H1 (cell line): ENCODE results near the gene GHRHR. TPM values are rescaled to one million over a fixed set of nuclear protein-coding genes. Genes with fewer than 3 reads are reported as not detected.

ENCODE experiments used
- CTCF ChIA-PET: fragments of 300-600 bp; sonication (Branson Sonifier 250); formaldehyde crosslinking; loops from one replicate; lab custom pipeline; 2021; ENCODE audit not compliant: partially characterized antibody; lab: Charles Lee
- POLR2A ChIA-PET: fragments of 300-600 bp; sonication (Branson Sonifier 250); formaldehyde crosslinking; loops from one replicate; lab custom pipeline; 2021; ENCODE audit warnings: inconsistent platforms; ENCODE audit not compliant: partially characterized antibody; lab: Charles Lee
- DNase-seq, 2 experiments: peaks; one replicate each; pipeline versions ENCODE4 v3.0.0 to v3.0.0-alpha.2; 2010 to 2022; ENCODE audit warnings: low spot score in 2 of 2, low read depth in 1 of 2, mixed read lengths in 1 of 2
- FAIRE-seq: peaks from 2 replicates; lab custom pipeline; 2011; peaks lifted over from hg19 to GRCh38; lab: Jason Lieb, UNC
- H2AFZ ChIP-seq: 2 replicates; pipeline ENCODE4 v1.8.1; 2012; ENCODE audit warnings: low read length, inconsistent platforms
- H2AK5ac ChIP-seq: 2 replicates; pipeline ENCODE4 v1.6.1; 2013; ENCODE audit warnings: low read depth, low read length
- H2BK120ac ChIP-seq: replicated peaks from 2 replicates; pipeline ENCODE3; 2013; ENCODE audit warnings: low read depth, low read length, inconsistent platforms
- H2BK12ac ChIP-seq: 2 replicates; pipeline ENCODE4 v1.6.1; 2013; ENCODE audit warnings: low read depth, low read length
- H2BK15ac ChIP-seq: 2 replicates; pipeline ENCODE4 v1.6.1; 2013; ENCODE audit warnings: low read length
- H2BK20ac ChIP-seq: 2 replicates; pipeline ENCODE4 v1.6.1; 2013; ENCODE audit warnings: low read length
- H2BK5ac ChIP-seq: 2 replicates; pipeline ENCODE4 v1.6.1; 2013; ENCODE audit warnings: low read depth, low read length
- H3K14ac ChIP-seq: 2 replicates; pipeline ENCODE4 v1.6.1; 2013; ENCODE audit warnings: inconsistent platforms; ENCODE audit not compliant: insufficient read length
- H3K18ac ChIP-seq: 2 replicates; pipeline ENCODE4 v1.6.1; 2013; ENCODE audit warnings: low read length; ENCODE audit errors: extremely low read depth
- H3K23ac ChIP-seq: 2 replicates; pipeline ENCODE4 v1.6.1; 2013; ENCODE audit warnings: inconsistent platforms; ENCODE audit not compliant: insufficient read length
- H3K23me2 ChIP-seq: 2 replicates; pipeline ENCODE4 v1.6.1; 2013; ENCODE audit warnings: low read depth, low read length
- H3K27ac ChIP-seq: 2 replicates; pipeline ENCODE4 v1.6.1; 2011; ENCODE audit warnings: low read depth, low read length, inconsistent platforms
- H3K27me3 ChIP-seq, 4 experiments: replicated peaks in 1 of 4; 1 replicate in 1 of 4; 2 replicates in 3 of 4; pipeline versions ENCODE4 v1.6.1 to v1.8.1; 2011 to 2013; ENCODE audit warnings: low read length in 3 of 4, mild to moderate bottlenecking in 3 of 4, inconsistent platforms in 2 of 4, mixed read lengths in 2 of 4, moderate library complexity in 1 of 4; ENCODE audit not compliant: control insufficient read depth in 3 of 4, insufficient read depth in 3 of 4; ENCODE audit errors: extremely low read depth in 1 of 4
- H3K36me3 ChIP-seq, 4 experiments: 2 replicates each; pipeline versions ENCODE4 v1.6.1 to v1.8.1; 2011 to 2013; ENCODE audit warnings: mild to moderate bottlenecking in 4 of 4, low read length in 3 of 4, moderate library complexity in 2 of 4, control low read depth in 1 of 4, inconsistent platforms in 1 of 4; ENCODE audit not compliant: insufficient read depth in 4 of 4, control insufficient read depth in 2 of 4
- H3K4ac ChIP-seq: replicated peaks from 2 replicates; pipeline ENCODE3; 2013; ENCODE audit warnings: low read length, low read depth, mixed read lengths, inconsistent platforms; ENCODE audit not compliant: insufficient read length
- H3K4me1 ChIP-seq, 4 experiments: replicated peaks in 1 of 4; 1 replicate in 1 of 4; 2 replicates in 3 of 4; pipeline versions ENCODE4 v1.6.1 to v1.8.1; 2011 to 2013; ENCODE audit warnings: low read length in 3 of 4, inconsistent platforms in 2 of 4, mixed read lengths in 1 of 4; ENCODE audit not compliant: insufficient read depth in 4 of 4, control insufficient read depth in 3 of 4
- H3K4me2 ChIP-seq, 2 experiments: 2 replicates each; pipeline versions ENCODE4 v1.6.1 to v1.8.1; 2011 to 2013; ENCODE audit warnings: low read depth in 2 of 2, low read length in 2 of 2, control low read depth in 1 of 2, inconsistent platforms in 1 of 2, mild to moderate bottlenecking in 1 of 2; ENCODE audit not compliant: insufficient read depth in 1 of 2
- H3K4me3 ChIP-seq, 4 experiments: fragments of 200-600, 300-600 bp in 1 of 4; sonication (generic), shearing (Covaris generic), sonication (Bioruptor Twin) in 1 of 4; 2 replicates each; pipeline versions ENCODE4 v1.5.1 to v1.8.1; 2011 to 2016; ENCODE audit warnings: low read length in 4 of 4, low read depth in 3 of 4, control low read depth in 2 of 4, inconsistent platforms in 2 of 4, mild to moderate bottlenecking in 2 of 4, mixed read lengths in 1 of 4, moderate library complexity in 1 of 4; ENCODE audit not compliant: insufficient read depth in 2 of 4; ENCODE audit errors: extremely low read depth in 1 of 4
- H3K56ac ChIP-seq: replicated peaks from 2 replicates; pipeline ENCODE3; 2013; ENCODE audit warnings: low read depth, mild to moderate bottlenecking, mixed read lengths, low read length, inconsistent platforms; ENCODE audit not compliant: insufficient read length
- H3K79me1 ChIP-seq: 2 replicates; pipeline ENCODE4 v1.6.1; 2013; ENCODE audit warnings: low read depth, low read length, control low read depth
- H3K79me2 ChIP-seq, 2 experiments: 2 replicates each; pipeline versions ENCODE4 v1.6.1 to v1.8.1; 2012 to 2013; ENCODE audit warnings: low read length in 2 of 2, mild to moderate bottlenecking in 2 of 2, inconsistent platforms in 1 of 2; ENCODE audit not compliant: insufficient read depth in 2 of 2, control insufficient read depth in 1 of 2
- H3K9ac ChIP-seq, 4 experiments: replicated peaks in 1 of 4; 1 replicate in 1 of 4; 2 replicates in 3 of 4; pipeline versions ENCODE4 v1.6.1 to v1.8.1; 2011 to 2013; ENCODE audit warnings: low read depth in 3 of 4, low read length in 3 of 4, control low read depth in 2 of 4, mild to moderate bottlenecking in 2 of 4, moderate library complexity in 2 of 4, inconsistent platforms in 1 of 4; ENCODE audit errors: extremely low read depth in 1 of 4
- H3K9me3 ChIP-seq, 2 experiments: 2 replicates each; pipeline versions ENCODE4 v1.6.1 to v1.8.1; 2012 to 2013; ENCODE audit warnings: mild to moderate bottlenecking in 2 of 2, moderate library complexity in 2 of 2, control low read depth in 1 of 2, inconsistent platforms in 1 of 2, low read depth in 1 of 2, low read length in 1 of 2, mixed read lengths in 1 of 2; ENCODE audit not compliant: insufficient read depth in 2 of 2
- H4K20me1 ChIP-seq, 2 experiments: replicated peaks in 1 of 2; 2 replicates each; pipeline versions ENCODE3 to v1.8.1; 2011 to 2013; ENCODE audit warnings: inconsistent platforms in 2 of 2, low read length in 2 of 2, mild to moderate bottlenecking in 1 of 2; ENCODE audit not compliant: insufficient read depth in 2 of 2, control insufficient read depth in 1 of 2
- H4K5ac ChIP-seq: 2 replicates; pipeline ENCODE4 v1.6.1; 2013; ENCODE audit warnings: low read length, low read depth, mixed read lengths, inconsistent platforms; ENCODE audit not compliant: insufficient read length
- H4K8ac ChIP-seq: 2 replicates; pipeline ENCODE4 v1.8.0; 2013; ENCODE audit warnings: mild to moderate bottlenecking, moderate library complexity, low read length, inconsistent platforms; ENCODE audit not compliant: insufficient read depth; ENCODE audit errors: extremely low read depth
- H4K91ac ChIP-seq: replicated peaks from 2 replicates; pipeline ENCODE3; 2013; ENCODE audit warnings: low read length, mixed read lengths, inconsistent platforms; ENCODE audit not compliant: insufficient read length
- RBBP5 ChIP-seq: IDR thresholded peaks from 2 replicates; pipeline ENCODE4 v1.7.1; 2012; ENCODE audit warnings: low read depth, mild to moderate bottlenecking, inconsistent platforms, low read length, moderate library complexity, borderline replicate concordance
- TEAD4 ChIP-seq: IDR thresholded peaks from 2 replicates; pipeline ENCODE4 v1.6.1; 2012; ENCODE audit warnings: low read depth, low read length, inconsistent platforms, mixed read lengths
- WGBS, 2 experiments: shearing (Covaris generic) in 1 of 2; methylation state at CpG; one replicate each; pipeline versions ENCODE4 v1.1.6 to v1.1.7; 2013 to 2015; ENCODE audit warnings: low lambda C conversion rate in 2 of 2, mixed read lengths in 2 of 2, inconsistent platforms in 1 of 2, low coverage in 1 of 2, missing lambda C conversion rate in 1 of 2; ENCODE audit not compliant: insufficient replicate concordance in 2 of 2, insufficient coverage in 1 of 2, insufficient read length in 1 of 2; ENCODE audit errors: extremely low coverage in 1 of 2, missing lambda C conversion rate in 1 of 2; 5-methylcytosine and 5-hydroxymethylcytosine counted together
- polyA plus RNA-seq, 7 experiments: library from polyadenylated mRNA; depleted of rRNA in 3 of 7; stranded (reverse) in 5 of 7; unstranded in 2 of 7; fragments of >200 nt in 5 of 7; fragments of 200-250 nt in 2 of 7; gene quantifications; 1 replicate in 5 of 7; 2 replicates in 1 of 7; 4 replicates in 1 of 7; pipeline versions ENCODE4 v1.2.1 to v1.2.3, GENCODE V29; 2011 to 2013; ENCODE audit warnings: missing spikeins in 2 of 7, mixed read lengths in 2 of 7
- total RNA-seq: library from RNA; stranded (reverse); fragmentation: NEBNext Ultra II Directional; extraction: Animal tissue kit (Norgen Biotek cat#: 25700); gene quantifications from 2 replicates; pipeline ENCODE4 v1.2.1, GENCODE V29; 2021

The GHRHR gene
- total and polyA plus RNA-seq, 2 of the 8 experiments (the other 6 are each of a cell fraction or from before 2014, with no cell fraction given): 0.60 to 6.5 TPM

DNA sequence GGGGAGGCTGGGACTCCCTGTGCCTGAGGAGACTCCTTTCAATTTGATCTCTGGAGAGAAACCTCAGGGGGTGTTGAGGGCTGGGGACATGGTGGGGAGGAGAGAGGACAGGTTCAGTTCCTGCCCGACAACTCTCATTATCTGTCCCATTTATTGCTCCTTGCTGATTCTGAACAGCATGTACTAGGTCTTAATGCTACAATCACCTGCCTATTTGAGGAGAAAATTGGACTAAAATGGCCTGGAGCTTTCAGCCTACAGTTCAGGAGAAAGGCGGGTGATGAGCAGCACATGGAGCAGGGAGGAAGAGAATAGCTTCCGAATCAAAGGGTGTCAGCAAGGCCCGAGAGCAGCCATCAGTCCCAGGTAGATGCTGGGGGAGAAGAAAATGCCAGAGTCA is 58.4 kb downstream of the GHRHR start:
- no peak overlapping the region for H2AFZ ChIP-seq
- DNase-seq: no peak
- FAIRE-seq: no peak
- no peak overlapping the region for H4K5ac ChIP-seq
- H3K27ac ChIP-seq: no peak overlapping the region
- no peak overlapping the region for H2BK12ac ChIP-seq
- no peak overlapping the region for H2BK15ac ChIP-seq
- H3K23ac ChIP-seq: no peak overlapping the region
- H4K91ac ChIP-seq: no peak overlapping the region
- H3K18ac ChIP-seq: no peak overlapping the region
- H3K23me2 ChIP-seq: no peaks in the 10 kb centered on the region
- H2BK20ac ChIP-seq: no peak overlapping the region
- no peaks in the 10 kb centered on the region for H3K27me3 ChIP-seq
- POLR2A ChIA-PET: interaction anchor here (0.7 to 1.8 kb wide), 3 partner anchors 8 to 38 kb away, joined by 3 to 9 read pairs (median 3); no protein-coding TSS in a partner anchor
- H3K14ac ChIP-seq: no peak overlapping the region
- WGBS, 2 experiments: 73% methylated on average over 4 of the region's 4 CpGs; no CpG with 5 or more reads in 1 of the 2 experiments
- no peaks in the 10 kb centered on the region for H3K36me3 ChIP-seq
- H2AK5ac ChIP-seq: no peak overlapping the region
- H4K8ac ChIP-seq: no peak overlapping the region
- H3K56ac ChIP-seq: no peak overlapping the region
- H3K4ac ChIP-seq: no peak overlapping the region
- H3K9me3 ChIP-seq: no peaks in the 10 kb centered on the region
- H3K4me1 ChIP-seq: peaks cover 13 to 21% (median 17%) of the 10 kb centered on the region in 4 experiments
- H3K4me3 ChIP-seq: no peak overlapping the region
- no peak overlapping the region for H2BK120ac ChIP-seq
- H3K79me1 ChIP-seq: no peaks in the 10 kb centered on the region; the same call in 1 of the 2 replicates
- no peak overlapping the region; the same call in 1 of the 2 replicates for H2BK5ac ChIP-seq
- no peak for TF ChIP-seq TEAD4
- no peak for TF ChIP-seq RBBP5
- CTCF ChIA-PET: interaction anchor here (1.4 to 52.0 kb wide), 4 partner anchors 11 to 100 kb away, joined by 3 to 880 read pairs (median 32); partner anchors contain the start of gene ADCYAP1R1
- no peak overlapping the region for H3K9ac ChIP-seq
- no peaks in the 10 kb centered on the region for H4K20me1 ChIP-seq
- no peaks in the 10 kb centered on the region for H3K79me2 ChIP-seq
- H3K4me2 ChIP-seq: no peak overlapping the region
